Lower lobe of right lung (tissue), 2 donors: ENCODE data around the gene IGSF5. TPM values are rescaled to one million over a fixed set of nuclear protein-coding genes. Genes with fewer than 3 reads are reported as not detected.

Experiments
- ATAC-seq, 2 donors: fragments of 200-7000 bp; cut with Tn5 transposase; one replicate each; pipeline ENCODE4 v1.9.1; 2020 to 2022; ENCODE audit warnings: mild to moderate bottlenecking in 2 of 2, moderate library complexity in 2 of 2
- DNase-seq: peaks from one replicate; pipeline ENCODE4 v3.0.0-alpha.2; 2020
- H3K27ac ChIP-seq: fragments of 200-600 bp; one replicate; pipeline ENCODE4 v1.8.0; 2022
- H3K27me3 ChIP-seq: fragments of 200-600 bp; one replicate; pipeline ENCODE4 v1.8.0; 2022; ENCODE audit warnings: low read depth
- H3K36me3 ChIP-seq: fragments of 200-600 bp; one replicate; pipeline ENCODE4 v1.8.0; 2022; ENCODE audit warnings: mild to moderate bottlenecking
- H3K4me1 ChIP-seq: fragments of 200-600 bp; one replicate; pipeline ENCODE4 v1.8.0; 2022
- H3K4me3 ChIP-seq: fragments of 200-600 bp; one replicate; pipeline ENCODE4 v1.8.0; 2022; ENCODE audit warnings: mild to moderate bottlenecking
- H3K9me3 ChIP-seq: fragments of 200-600 bp; one replicate; pipeline ENCODE4 v1.8.0; 2022
- CTCF ChIP-seq: fragments of 200-600 bp; IDR thresholded peaks from one replicate; pipeline ENCODE4 v1.8.0; 2022; ENCODE audit warnings: antibody characterized with exemption, mild to moderate bottlenecking
- intact Hi-C: fragments of 100-400 bp; cut with DNase I; formaldehyde crosslinking; loops from one replicate; pipeline ENCODE4 v1.11.0; 2022
- total RNA-seq: library from RNA; stranded (reverse); fragmentation: NEBNext Ultra II Directional; extraction: Animal tissue kit (Norgen Biotek cat#: 25700); gene quantifications from one replicate; pipeline ENCODE4 v1.2.1, GENCODE V29; 2021
- donor health status: DM: no; HTN: yes; CAD: no; lungs with severe emphysema.

IGSF5 gene
- total RNA-seq, 1 donor from 2014 or later: not detected

GRCh38 chr21:39707316-39707715 lies 37.7 kb upstream of the IGSF5 start:
- intact Hi-C loops: no loop called here
- Histone ChIP-seq H3K27ac (no peak overlapping the region), H3K4me3 (no peak overlapping the region), H3K27me3 (peaks cover 3% of the 10 kb centered on the region), H3K36me3 (no peaks in the 10 kb centered on the region), H3K9me3 (no peaks in the 10 kb centered on the region), H3K4me1 (no peaks in the 10 kb centered on the region)
- ATAC-seq (no peak), DNase-seq (no peak)
- TF ChIP-seq CTCF: no peak

GRCh38 chr21:39710866-39711265 lies 34.1 kb upstream of the IGSF5 start:
- H3K27ac ChIP-seq: no peak overlapping the region
- no peak for DNase-seq

GRCh38 chr21:39712273-39712672 lies 32.7 kb upstream of the IGSF5 start:
- Histone ChIP-seq H3K4me3 (no peak overlapping the region), H3K4me1 (no peaks in the 10 kb centered on the region), H3K27me3 (no peaks in the 10 kb centered on the region), H3K36me3 (no peaks in the 10 kb centered on the region), H3K27ac (no peak overlapping the region), H3K9me3 (no peaks in the 10 kb centered on the region)
- no peak for ATAC-seq
- no peak for TF ChIP-seq CTCF
- intact Hi-C loops: loop anchor here (5.0 kb wide), 1 partner anchor 195 kb away; no protein-coding TSS in a partner anchor
- no peak for DNase-seq

More at GRCh38 chr21:39710866-39711265, 34.1 kb upstream of the IGSF5 start:
- H3K4me3 ChIP-seq: no peak overlapping the region
- intact Hi-C loops: loop anchor here (5.0 kb wide), 1 partner anchor 194 kb away; no protein-coding TSS in a partner anchor
- no peaks in the 10 kb centered on the region for H3K27me3 ChIP-seq
- no peak for ATAC-seq
- H3K36me3 ChIP-seq: no peaks in the 10 kb centered on the region
- H3K4me1 ChIP-seq: no peaks in the 10 kb centered on the region
- H3K9me3 ChIP-seq: no peaks in the 10 kb centered on the region
- TF ChIP-seq CTCF: no peak

GRCh38 chr21:39712976-39713375 lies 32.0 kb upstream of the IGSF5 start:
- Histone ChIP-seq H3K4me3 (no peak overlapping the region), H3K9me3 (no peaks in the 10 kb centered on the region), H3K36me3 (no peaks in the 10 kb centered on the region), H3K27me3 (no peaks in the 10 kb centered on the region), H3K4me1 (no peaks in the 10 kb centered on the region), H3K27ac (no peak overlapping the region)
- intact Hi-C loops: loop anchor here (5.0 kb wide), 1 partner anchor 196 kb away; no protein-coding TSS in a partner anchor
- ATAC-seq (no peak), DNase-seq (no peak)
- TF ChIP-seq CTCF: no peak

- H3K27ac ChIP-seq: no peak overlapping the region
- ATAC-seq: no peak
- intact Hi-C loops: loop anchor here (5.0 kb wide), 1 partner anchor 197 kb away; no protein-coding TSS in a partner anchor
- H3K4me1 ChIP-seq: no peaks in the 10 kb centered on the region
- H3K36me3 ChIP-seq: no peaks in the 10 kb centered on the region
- H3K4me3 ChIP-seq: no peak overlapping the region
- no peaks in the 10 kb centered on the region for H3K9me3 ChIP-seq
- H3K27me3 ChIP-seq: no peaks in the 10 kb centered on the region
- no peak for DNase-seq
- TF ChIP-seq CTCF: no peak
Measured at GRCh38 chr21:39713905-39714304, 31.1 kb upstream of the IGSF5 start.
